ENCODE data around the gene WNT2B.

The WNT2B gene

DNA sequence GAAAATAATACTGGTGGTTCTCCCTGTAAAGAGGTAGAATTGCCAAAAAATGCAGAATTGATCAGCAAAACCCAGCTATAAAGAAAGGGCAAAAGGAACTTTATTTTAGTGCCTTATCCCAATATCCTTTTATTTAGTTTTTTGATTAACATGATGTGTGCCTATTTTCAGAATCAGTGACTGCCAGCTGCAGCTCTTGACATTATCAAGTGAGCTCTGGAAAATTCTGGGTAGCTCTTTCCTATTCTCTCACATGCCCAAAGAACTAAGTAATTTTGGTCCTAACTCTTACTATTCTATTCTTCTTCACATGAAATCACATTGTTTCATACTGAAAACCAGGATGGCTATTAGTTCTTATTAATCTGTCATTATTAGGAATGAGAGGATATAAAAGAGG is 22.1 kb downstream of the WNT2B start:
- no peak for DNase-seq

DNA sequence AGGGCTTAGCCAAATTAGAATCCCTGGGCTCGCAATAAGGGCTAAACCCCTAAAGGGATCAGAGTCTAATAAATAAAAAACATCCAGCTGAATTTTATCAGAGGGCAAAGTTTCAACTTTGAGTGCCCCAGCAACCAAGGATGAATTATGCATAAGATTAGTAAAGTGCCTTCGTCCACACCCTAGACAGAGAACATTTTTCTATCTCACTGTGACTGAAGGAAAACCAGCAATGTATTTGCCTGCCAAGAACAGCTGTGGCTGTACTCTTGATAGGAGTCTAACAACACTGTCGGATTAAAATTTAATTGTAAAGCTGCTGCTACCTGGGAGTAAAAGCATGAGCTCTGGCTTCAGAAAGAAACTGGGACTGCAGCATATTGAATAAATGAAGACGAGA is 23.3 kb downstream of the WNT2B start:
- no peak for DNase-seq

DNA sequence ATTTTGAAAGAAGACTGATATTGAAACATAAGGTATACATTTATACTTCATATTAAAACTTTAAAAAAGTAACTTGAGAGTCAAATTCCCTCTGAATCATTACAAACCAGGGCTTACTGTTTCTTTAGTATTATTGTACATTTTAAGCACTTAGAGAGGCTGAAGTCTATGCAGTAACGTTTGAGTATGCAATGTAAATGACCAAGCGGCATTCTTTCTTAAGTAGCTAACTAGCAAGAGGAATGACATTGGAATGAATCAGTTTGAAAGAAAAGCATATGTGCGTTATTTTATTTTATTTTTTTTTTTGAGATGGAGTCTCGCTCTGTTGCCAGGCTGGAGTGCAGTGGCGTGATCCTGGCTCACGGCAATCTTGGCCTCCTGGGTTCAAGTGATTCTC is 24.3 kb downstream of the WNT2B start:
- no peak for DNase-seq

DNA sequence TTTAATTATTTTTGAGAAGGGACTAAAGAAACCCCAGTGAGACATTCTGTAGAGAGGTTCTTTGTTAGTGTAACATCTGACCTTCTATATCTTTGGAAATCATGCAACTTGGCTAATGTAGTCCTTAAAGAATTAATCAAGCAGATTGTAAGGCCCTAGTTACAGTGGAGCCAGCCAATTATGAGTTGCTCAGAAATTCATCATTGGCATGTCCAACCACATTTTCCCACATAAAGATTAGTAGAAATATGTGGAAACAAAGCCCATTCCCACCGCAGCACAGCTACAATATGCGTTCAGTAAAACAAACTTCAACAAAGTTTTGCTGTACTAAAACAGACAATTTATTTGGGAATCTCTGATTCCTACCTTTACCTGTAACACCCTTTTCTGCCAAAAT is 27.8 kb downstream of the WNT2B start:
- DNase-seq: no peak

DNA sequence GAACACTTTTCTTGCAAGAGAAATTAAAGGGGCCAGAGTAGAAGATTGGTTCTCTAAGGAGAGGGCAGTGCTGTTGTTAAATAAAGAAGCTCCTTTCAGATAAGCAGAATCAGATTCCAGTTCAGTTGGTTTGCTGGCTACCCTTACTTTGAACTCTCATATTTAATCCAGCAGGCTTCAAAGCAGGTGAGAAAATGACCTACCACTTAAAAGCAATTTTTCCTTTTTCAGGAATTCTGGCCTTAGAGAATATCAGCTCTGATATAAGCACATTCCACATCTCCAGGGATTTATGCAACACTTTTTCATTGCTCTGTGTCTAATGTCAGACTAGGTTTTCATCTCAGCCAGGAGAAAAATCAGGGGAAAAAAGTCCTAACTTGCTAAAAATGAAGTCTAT is 28.7 kb downstream of the WNT2B start:
- DNase-seq: no peak

DNA sequence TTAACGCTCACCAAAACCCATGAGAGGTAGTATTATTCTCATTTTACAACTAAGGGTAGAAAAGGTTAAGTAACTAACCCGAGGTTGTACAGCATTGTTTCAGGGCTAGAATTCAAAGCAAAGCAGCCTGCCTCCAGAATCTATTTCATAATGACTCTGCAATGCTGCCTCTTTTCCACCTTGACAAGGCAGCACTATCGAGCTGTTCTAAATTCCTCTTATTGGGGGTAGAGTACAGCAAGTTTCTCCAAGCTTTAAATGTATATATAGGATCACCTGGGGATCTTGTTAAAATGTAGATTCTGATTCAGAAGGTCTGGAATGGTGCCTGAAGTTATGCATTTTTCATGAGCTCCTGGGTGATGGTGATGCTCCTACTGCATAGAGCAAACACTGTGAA is 30.1 kb downstream of the WNT2B start:
- DNase-seq: no peak

DNA sequence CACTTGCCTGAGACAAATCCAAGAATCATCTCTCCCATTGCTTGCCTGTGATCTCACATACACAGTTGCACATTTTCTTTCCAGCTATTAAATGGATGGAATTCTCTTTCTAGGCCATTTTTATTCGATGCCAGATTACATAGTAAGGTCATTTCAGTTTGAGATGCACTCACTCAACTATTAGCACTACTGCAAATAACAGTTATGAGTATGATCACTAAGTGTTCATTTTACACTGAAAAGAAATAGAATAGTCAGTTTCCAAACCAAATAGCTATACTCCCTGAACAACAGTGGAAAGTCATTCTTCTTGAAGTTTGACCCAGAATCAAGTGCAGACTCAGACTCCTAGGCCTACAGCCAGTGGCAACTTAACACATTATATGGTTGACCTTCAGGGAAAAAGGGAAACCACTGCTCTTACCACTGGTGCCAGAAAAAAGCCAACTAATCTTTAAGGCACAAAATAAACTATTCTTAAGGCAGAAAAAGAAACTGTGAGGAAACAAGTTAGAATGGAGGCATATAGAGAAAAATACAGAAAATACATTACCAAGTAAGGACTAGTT is 31.5 kb downstream of the WNT2B start:
- DNase-seq: no peak

DNA sequence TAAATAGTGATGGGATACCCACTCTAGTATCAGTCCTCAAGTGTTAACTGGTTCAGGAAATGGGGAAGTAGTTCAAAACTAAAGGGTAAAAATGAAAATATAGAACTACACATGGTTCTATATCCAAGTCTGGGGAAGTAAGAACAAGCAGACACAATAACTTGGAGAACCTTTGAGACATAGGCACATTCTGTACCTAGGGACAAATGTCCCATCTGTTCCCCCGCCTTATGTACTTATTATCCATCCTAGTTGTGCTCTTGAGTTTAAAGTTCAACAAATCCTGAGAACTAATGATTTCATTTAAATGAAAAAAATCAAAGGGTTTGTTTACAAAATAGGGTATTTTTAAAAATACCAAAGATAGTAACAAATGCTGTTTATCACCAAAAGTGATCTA is 32.5 kb downstream of the WNT2B start:
- DNase-seq: no peak

DNA sequence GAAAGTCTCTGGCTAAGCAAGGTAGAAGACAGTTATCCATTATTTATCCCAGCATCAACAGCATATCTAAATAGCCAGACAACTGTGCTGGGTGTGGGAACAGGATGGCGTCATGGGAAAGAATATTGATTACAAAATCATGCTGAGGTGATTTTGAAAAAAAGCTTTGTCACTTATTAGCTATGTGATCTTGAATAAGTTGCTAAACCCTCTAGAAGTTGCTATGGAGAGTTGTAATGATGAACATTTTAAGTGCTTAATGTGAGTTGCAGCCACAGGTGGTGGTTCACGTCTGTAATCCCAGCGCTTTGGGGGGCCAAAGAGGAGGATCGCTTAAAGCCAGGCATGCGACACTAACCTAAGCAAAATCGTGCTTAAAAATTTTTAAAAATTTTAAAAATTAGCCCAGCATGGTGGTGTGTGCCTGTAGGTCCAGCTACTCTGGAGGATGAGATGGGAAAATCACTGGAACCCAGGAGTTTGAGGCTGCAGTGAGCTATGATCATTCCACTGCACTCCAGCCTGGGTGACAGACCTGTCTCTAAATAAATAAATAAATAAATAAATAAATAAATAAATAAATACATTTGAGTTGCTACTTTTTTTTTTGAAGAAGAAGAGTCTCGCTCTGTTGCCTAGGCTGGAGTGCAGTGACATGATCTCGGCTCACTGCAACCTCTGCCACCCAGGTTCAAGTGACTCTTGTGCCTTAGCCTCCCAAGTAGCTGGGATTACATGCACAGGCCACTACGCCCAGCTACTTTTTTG is 33.6 kb downstream of the WNT2B start:
- DNase-seq: no peak

DNA sequence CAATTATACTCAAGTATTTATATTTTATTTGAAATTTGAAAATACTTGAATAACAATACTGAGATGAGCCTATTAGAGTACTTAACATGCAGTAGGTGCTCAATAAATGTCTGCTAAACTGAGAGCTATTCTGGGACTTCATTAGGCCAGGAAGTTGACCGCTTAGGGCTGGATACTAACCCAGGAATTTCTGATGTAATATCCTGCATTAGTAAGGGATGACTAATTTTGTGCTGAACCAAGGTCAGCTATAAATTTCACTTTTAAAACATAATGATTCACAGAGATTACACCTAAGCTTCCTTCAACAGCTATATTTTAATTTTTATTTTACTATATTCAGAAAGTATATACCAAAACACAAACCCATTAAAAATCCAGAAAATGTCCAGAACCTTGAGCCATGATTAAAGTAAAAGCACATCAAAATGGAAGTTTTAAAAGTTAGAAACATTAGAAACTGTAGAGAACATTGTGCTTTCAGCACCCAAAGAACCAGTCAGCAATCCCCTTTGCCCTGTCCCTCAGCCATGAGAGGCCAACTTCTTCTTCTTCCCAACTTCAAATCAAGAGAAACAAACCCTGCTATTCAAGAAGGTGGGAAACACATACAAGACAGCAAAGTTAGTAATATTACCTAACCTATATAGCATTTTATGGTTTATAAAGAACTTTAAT is 35.4 kb downstream of the WNT2B start:
- DNase-seq: no peak

DNA sequence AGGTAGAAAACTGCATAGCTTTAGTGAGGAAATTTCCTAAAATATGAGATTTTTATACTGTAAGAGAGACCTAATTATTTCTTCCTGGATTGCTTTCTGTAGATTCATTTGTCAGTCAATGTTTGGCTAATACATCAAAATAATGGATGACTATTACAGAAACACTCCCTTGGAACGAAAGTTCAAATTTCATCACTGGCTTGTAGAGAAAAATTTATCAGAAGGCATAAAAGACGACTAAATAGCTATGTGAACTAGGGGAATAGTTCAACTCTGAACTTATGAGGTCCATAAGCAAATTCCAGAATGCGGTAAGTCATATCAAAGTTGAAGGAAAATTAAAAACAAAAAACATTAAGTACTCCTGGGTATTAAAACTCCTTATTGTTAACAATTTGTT is 36.0 kb downstream of the WNT2B start:
- DNase-seq: no peak

DNA sequence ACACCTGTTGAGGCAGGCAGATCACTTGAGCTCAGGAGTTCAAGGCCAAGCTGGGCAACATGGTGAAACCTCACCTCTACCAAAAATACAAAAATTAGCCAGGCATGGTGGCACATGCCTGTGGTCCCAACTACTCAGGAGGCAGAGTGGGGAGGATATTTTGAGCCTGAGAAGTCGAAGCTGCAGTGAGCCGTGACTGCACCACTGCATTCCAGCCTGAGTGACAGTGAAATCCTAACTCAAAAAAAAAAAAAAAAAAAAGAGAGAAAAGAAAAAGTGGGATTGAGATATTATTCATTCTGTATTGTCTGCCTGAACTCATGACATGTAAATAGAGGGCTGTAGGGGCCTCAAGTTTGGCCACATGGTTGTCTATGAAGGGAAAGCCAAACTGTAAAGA is 37.3 kb downstream of the WNT2B start:
- no peak for DNase-seq

DNA sequence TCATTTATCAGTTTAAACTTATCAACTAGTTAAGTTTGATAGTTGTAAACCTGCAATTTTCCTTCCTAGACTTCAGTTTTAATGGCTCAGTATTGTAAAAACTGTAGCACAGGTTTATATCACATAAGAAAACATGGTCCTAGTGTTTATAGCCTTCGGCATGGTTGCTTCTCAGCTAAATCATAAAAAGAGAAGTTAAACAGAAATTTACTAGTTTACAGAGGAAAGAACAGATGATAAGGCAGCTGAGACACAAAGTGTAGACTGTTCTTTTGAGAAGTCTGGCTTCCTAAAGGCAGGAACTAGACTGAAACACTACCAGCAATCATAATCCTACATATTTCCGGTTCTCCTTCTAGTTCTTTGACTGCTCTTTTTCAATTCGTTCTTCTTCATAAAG is 39.8 kb downstream of the WNT2B start:
- DNase-seq: no peak

DNA sequence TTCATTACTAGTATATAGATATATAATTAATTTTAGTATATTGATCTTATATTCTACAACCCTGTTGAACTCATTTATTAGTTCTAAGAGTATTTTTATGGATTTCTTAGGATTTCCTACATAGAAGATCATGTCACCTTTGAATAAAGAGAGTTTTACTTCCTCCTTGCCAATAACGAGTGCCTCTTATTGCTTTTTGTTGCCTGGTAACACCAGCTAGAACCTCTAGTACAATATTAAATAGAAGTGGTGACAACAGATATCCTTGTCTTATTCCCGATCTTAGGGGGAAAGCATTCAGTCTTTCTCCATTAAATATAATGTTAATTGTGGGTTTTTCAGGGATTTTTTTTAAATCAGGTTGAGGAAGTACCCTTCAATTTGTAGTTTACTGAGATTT is 40.8 kb downstream of the WNT2B start:
- DNase-seq: no peak

DNA sequence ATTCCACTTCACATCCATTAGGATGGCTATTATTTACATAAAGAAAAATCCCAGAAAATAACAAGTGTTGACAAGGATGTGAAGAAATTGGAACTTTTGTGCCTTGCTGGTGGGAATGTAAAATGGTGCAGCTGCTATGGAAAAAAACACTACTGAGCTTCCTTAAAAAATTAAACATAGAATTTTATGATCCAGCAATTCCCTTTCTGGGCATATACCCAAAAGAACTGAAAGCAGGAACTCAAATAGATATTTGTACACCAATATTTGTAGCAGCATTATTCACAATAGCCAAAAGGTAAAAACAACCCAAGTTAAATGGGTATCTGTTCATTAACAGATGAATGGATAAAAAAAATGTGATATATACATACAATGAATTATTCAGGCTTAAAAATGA is 45.6 kb downstream of the WNT2B start:
- DNase-seq: no peak

DNA sequence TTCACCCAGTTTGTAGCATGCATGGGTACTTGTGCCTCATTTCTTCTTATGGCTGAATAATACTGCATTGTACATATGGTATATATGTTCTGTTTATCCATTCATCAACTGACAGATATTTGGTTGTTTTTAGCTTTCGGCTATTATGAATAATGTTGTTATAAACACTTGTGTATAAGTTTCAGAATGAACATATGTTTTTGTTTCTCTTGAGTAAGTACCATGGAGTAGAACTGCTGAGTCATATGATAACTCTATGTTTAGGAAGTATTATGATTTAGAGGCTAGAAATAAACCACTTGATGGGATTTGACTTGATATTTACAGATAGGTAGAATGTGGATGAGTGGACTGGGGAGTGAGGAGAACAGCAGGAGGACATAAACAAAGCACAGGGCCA is 48.6 kb downstream of the WNT2B start:
- no peak for DNase-seq

DNA sequence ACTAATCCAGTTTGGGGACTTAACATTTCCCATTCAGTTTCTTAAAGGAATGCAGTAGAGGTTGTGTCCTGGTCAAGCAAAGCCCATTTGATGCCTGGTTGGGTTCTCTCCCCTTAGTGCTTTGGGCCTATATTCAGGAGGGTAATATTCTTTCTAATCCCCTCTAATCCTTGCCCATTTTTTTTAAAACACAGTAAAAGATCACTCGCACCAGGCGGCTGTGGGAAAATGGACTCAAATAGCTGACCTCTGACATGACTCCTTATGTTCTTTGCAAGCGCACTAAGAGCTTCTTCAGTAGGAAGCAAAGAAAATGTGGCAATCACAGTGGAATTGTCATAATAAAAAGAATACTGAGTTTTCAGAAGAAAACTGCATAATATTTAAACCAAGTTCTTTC is 49.9 kb downstream of the WNT2B start:
- no peak for DNase-seq

DNA sequence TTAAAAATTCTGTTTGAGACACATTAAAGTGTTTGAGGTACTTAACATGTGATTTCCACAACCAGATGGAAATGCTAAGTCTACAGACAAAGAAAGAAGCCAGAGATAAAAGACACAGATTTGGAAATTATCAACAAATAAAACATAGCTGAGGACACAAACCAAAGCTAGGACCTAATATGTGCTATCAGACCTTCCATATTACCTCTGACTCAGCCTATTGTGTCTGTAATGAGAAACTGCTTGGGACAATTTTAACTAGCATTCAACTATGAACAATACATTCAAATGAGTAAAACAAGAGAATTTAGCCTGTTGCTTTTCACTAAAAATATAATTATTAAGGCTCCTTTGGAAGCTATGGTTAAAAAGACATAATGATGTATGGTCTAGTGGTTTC is 54.6 kb downstream of the WNT2B start:
- DNase-seq: no peak

DNA sequence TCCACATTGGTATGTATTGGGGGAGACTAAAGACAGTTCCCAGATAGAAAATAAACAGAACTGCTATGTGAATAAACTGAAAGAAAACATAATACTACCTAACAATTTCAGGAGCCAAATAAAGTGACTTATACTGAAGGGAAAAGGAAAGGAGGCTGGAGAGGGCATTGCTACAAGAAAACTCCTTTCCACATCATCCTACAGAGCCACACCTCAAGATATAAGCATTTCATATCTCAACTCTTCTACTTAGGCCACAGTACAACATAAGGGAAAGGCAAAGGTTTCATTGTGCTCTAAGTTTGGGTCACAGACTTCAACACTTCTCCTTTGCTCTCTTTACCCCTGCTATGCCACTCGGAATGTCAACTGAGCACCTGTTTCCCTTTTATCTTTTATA is 55.3 kb downstream of the WNT2B start:
- no peak for DNase-seq

DNA sequence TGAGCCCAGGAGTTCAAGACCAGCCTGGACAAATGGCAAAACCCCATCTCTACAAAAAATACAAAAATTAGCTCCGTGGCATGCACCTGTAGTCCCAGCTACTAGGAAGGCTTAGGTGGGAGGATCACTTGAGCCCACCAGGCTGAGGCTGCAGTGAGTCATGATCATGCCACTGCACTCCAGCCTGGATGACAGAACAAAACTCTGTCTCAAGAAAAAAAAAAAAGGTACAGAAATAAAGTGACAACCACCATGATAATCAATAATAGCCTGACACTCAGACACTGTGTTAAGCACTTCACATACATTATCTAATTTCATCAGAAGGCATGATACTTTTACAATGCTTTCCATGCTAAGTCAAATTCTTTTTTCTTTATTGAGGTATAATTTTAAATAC is 57.0 kb downstream of the WNT2B start:
- DNase-seq: no peak

DNA sequence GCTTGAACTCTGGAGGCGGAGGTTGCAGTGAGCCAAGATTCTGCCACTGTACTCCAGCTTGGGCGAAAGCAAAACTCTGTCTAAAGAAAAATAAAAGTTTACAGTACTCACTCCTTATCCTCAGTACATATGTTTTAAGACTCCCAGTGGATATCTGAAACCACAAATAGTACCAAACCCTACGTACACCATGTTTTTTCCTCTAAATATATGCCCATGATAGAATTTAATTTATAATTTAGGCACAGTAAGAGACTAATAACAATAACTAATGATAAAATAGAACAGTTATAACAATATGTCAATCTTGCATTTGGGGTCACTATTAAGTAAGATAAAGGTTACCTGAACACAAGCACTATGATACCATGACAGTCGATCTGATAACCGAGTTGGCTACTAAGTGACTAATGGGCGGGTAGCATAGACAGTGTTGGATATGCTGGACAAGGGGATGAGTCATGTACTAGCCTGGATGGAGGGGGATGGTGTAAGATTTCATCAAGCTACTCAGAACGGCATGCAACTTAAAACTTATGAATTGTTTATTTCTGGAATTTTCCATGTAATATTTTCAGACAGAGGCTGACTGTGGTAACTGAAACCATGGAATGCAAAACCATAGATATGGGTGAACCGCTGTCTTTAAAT is 66.5 kb downstream of the WNT2B start:
- DNase-seq: no peak

DNA sequence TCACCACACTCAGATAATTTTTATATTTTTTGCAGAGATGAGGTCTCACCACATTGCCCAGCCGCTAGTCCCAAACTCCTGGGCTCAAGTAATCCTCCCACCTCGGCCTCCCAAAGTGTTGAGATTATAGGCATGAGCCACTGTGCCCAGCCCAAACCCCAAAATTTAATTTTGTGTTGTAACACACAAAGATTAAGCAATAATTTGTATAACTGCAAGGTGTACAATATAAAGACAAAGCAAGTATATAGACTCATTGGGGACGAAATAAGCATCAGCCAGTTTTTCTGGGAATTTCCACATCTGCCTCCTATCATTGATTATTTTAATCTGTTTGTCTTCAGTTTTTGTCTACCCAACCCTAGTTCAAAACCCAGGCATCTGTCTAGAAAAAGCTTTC is 67.5 kb downstream of the WNT2B start:
- DNase-seq: no peak

All from NCI-H1930 (cell line).